H1 (cell line): Measurements from ENCODE around the gene APEH. TPM values are rescaled to one million over a fixed set of nuclear protein-coding genes. Genes with fewer than 3 reads are reported as not detected.

Source experiments
- CTCF ChIA-PET: fragments of 300-600 bp; sonication (Branson Sonifier 250); formaldehyde crosslinking; loops from one replicate; lab custom pipeline; 2021; ENCODE audit not compliant: partially characterized antibody; lab: Charles Lee
- POLR2A ChIA-PET: fragments of 300-600 bp; sonication (Branson Sonifier 250); formaldehyde crosslinking; loops from one replicate; lab custom pipeline; 2021; ENCODE audit warnings: inconsistent platforms; ENCODE audit not compliant: partially characterized antibody; lab: Charles Lee
- DNase-seq, 2 experiments: peaks; one replicate each; pipeline versions ENCODE4 v3.0.0 to v3.0.0-alpha.2; 2010 to 2022; ENCODE audit warnings: low spot score in 2 of 2, low read depth in 1 of 2, mixed read lengths in 1 of 2
- FAIRE-seq: peaks from 2 replicates; lab custom pipeline; 2011; peaks lifted over from hg19 to GRCh38; lab: Jason Lieb, UNC
- H2AFZ ChIP-seq: 2 replicates; pipeline ENCODE4 v1.8.1; 2012; ENCODE audit warnings: low read length, inconsistent platforms
- H2AK5ac ChIP-seq: 2 replicates; pipeline ENCODE4 v1.6.1; 2013; ENCODE audit warnings: low read depth, low read length
- H2BK120ac ChIP-seq: replicated peaks from 2 replicates; pipeline ENCODE3; 2013; ENCODE audit warnings: low read depth, low read length, inconsistent platforms
- H2BK12ac ChIP-seq: 2 replicates; pipeline ENCODE4 v1.6.1; 2013; ENCODE audit warnings: low read depth, low read length
- H2BK15ac ChIP-seq: 2 replicates; pipeline ENCODE4 v1.6.1; 2013; ENCODE audit warnings: low read length
- H2BK20ac ChIP-seq: 2 replicates; pipeline ENCODE4 v1.6.1; 2013; ENCODE audit warnings: low read length
- H2BK5ac ChIP-seq: 2 replicates; pipeline ENCODE4 v1.6.1; 2013; ENCODE audit warnings: low read depth, low read length
- H3K14ac ChIP-seq: 2 replicates; pipeline ENCODE4 v1.6.1; 2013; ENCODE audit warnings: inconsistent platforms; ENCODE audit not compliant: insufficient read length
- H3K18ac ChIP-seq: 2 replicates; pipeline ENCODE4 v1.6.1; 2013; ENCODE audit warnings: low read length; ENCODE audit errors: extremely low read depth
- H3K23ac ChIP-seq: 2 replicates; pipeline ENCODE4 v1.6.1; 2013; ENCODE audit warnings: inconsistent platforms; ENCODE audit not compliant: insufficient read length
- H3K23me2 ChIP-seq: 2 replicates; pipeline ENCODE4 v1.6.1; 2013; ENCODE audit warnings: low read depth, low read length
- H3K27ac ChIP-seq: 2 replicates; pipeline ENCODE4 v1.6.1; 2011; ENCODE audit warnings: low read depth, low read length, inconsistent platforms
- H3K27me3 ChIP-seq, 4 experiments: replicated peaks in 1 of 4; 1 replicate in 1 of 4; 2 replicates in 3 of 4; pipeline versions ENCODE4 v1.6.1 to v1.8.1; 2011 to 2013; ENCODE audit warnings: low read length in 3 of 4, mild to moderate bottlenecking in 3 of 4, inconsistent platforms in 2 of 4, mixed read lengths in 2 of 4, moderate library complexity in 1 of 4; ENCODE audit not compliant: control insufficient read depth in 3 of 4, insufficient read depth in 3 of 4; ENCODE audit errors: extremely low read depth in 1 of 4
- H3K36me3 ChIP-seq, 4 experiments: 2 replicates each; pipeline versions ENCODE4 v1.6.1 to v1.8.1; 2011 to 2013; ENCODE audit warnings: mild to moderate bottlenecking in 4 of 4, low read length in 3 of 4, moderate library complexity in 2 of 4, control low read depth in 1 of 4, inconsistent platforms in 1 of 4; ENCODE audit not compliant: insufficient read depth in 4 of 4, control insufficient read depth in 2 of 4
- H3K4ac ChIP-seq: replicated peaks from 2 replicates; pipeline ENCODE3; 2013; ENCODE audit warnings: low read length, low read depth, mixed read lengths, inconsistent platforms; ENCODE audit not compliant: insufficient read length
- H3K4me1 ChIP-seq, 4 experiments: replicated peaks in 1 of 4; 1 replicate in 1 of 4; 2 replicates in 3 of 4; pipeline versions ENCODE4 v1.6.1 to v1.8.1; 2011 to 2013; ENCODE audit warnings: low read length in 3 of 4, inconsistent platforms in 2 of 4, mixed read lengths in 1 of 4; ENCODE audit not compliant: insufficient read depth in 4 of 4, control insufficient read depth in 3 of 4
- H3K4me2 ChIP-seq, 2 experiments: 2 replicates each; pipeline versions ENCODE4 v1.6.1 to v1.8.1; 2011 to 2013; ENCODE audit warnings: low read depth in 2 of 2, low read length in 2 of 2, control low read depth in 1 of 2, inconsistent platforms in 1 of 2, mild to moderate bottlenecking in 1 of 2; ENCODE audit not compliant: insufficient read depth in 1 of 2
- H3K4me3 ChIP-seq, 4 experiments: fragments of 200-600, 300-600 bp in 1 of 4; sonication (generic), shearing (Covaris generic), sonication (Bioruptor Twin) in 1 of 4; 2 replicates each; pipeline versions ENCODE4 v1.5.1 to v1.8.1; 2011 to 2016; ENCODE audit warnings: low read length in 4 of 4, low read depth in 3 of 4, control low read depth in 2 of 4, inconsistent platforms in 2 of 4, mild to moderate bottlenecking in 2 of 4, mixed read lengths in 1 of 4, moderate library complexity in 1 of 4; ENCODE audit not compliant: insufficient read depth in 2 of 4; ENCODE audit errors: extremely low read depth in 1 of 4
- H3K56ac ChIP-seq: replicated peaks from 2 replicates; pipeline ENCODE3; 2013; ENCODE audit warnings: low read depth, mild to moderate bottlenecking, mixed read lengths, low read length, inconsistent platforms; ENCODE audit not compliant: insufficient read length
- H3K79me1 ChIP-seq: 2 replicates; pipeline ENCODE4 v1.6.1; 2013; ENCODE audit warnings: low read depth, low read length, control low read depth
- H3K79me2 ChIP-seq, 2 experiments: 2 replicates each; pipeline versions ENCODE4 v1.6.1 to v1.8.1; 2012 to 2013; ENCODE audit warnings: low read length in 2 of 2, mild to moderate bottlenecking in 2 of 2, inconsistent platforms in 1 of 2; ENCODE audit not compliant: insufficient read depth in 2 of 2, control insufficient read depth in 1 of 2
- H3K9ac ChIP-seq, 4 experiments: replicated peaks in 1 of 4; 1 replicate in 1 of 4; 2 replicates in 3 of 4; pipeline versions ENCODE4 v1.6.1 to v1.8.1; 2011 to 2013; ENCODE audit warnings: low read depth in 3 of 4, low read length in 3 of 4, control low read depth in 2 of 4, mild to moderate bottlenecking in 2 of 4, moderate library complexity in 2 of 4, inconsistent platforms in 1 of 4; ENCODE audit errors: extremely low read depth in 1 of 4
- H3K9me3 ChIP-seq, 2 experiments: 2 replicates each; pipeline versions ENCODE4 v1.6.1 to v1.8.1; 2012 to 2013; ENCODE audit warnings: mild to moderate bottlenecking in 2 of 2, moderate library complexity in 2 of 2, control low read depth in 1 of 2, inconsistent platforms in 1 of 2, low read depth in 1 of 2, low read length in 1 of 2, mixed read lengths in 1 of 2; ENCODE audit not compliant: insufficient read depth in 2 of 2
- H4K20me1 ChIP-seq, 2 experiments: replicated peaks in 1 of 2; 2 replicates each; pipeline versions ENCODE3 to v1.8.1; 2011 to 2013; ENCODE audit warnings: inconsistent platforms in 2 of 2, low read length in 2 of 2, mild to moderate bottlenecking in 1 of 2; ENCODE audit not compliant: insufficient read depth in 2 of 2, control insufficient read depth in 1 of 2
- H4K5ac ChIP-seq: 2 replicates; pipeline ENCODE4 v1.6.1; 2013; ENCODE audit warnings: low read length, low read depth, mixed read lengths, inconsistent platforms; ENCODE audit not compliant: insufficient read length
- H4K8ac ChIP-seq: 2 replicates; pipeline ENCODE4 v1.8.0; 2013; ENCODE audit warnings: mild to moderate bottlenecking, moderate library complexity, low read length, inconsistent platforms; ENCODE audit not compliant: insufficient read depth; ENCODE audit errors: extremely low read depth
- H4K91ac ChIP-seq: replicated peaks from 2 replicates; pipeline ENCODE3; 2013; ENCODE audit warnings: low read length, mixed read lengths, inconsistent platforms; ENCODE audit not compliant: insufficient read length
- CBX5 ChIP-seq: fragments of 300-800, 300-1000 bp; sonication (generic); IDR thresholded peaks from 2 replicates; pipeline ENCODE4 v1.7.1; 2016; ENCODE audit warnings: antibody characterized with exemption, low read length, low read depth
- CHD2 ChIP-seq: IDR thresholded peaks from 2 replicates; pipeline ENCODE4 v1.6.1; 2012; ENCODE audit warnings: low read length, improper control_type of control experiment
- POLR2AphosphoS5 ChIP-seq: IDR thresholded peaks from 2 replicates; pipeline ENCODE4 v1.6.1; 2011; ENCODE audit warnings: low read depth, low read length
- POU5F1 ChIP-seq: IDR thresholded peaks from 2 replicates; pipeline ENCODE4 v1.6.1; 2011; ENCODE audit warnings: low read depth, mild to moderate bottlenecking, low read length, moderate library complexity
- SAP30 ChIP-seq: fragments of 300-600 bp; sonication (generic); IDR thresholded peaks from 2 replicates; pipeline ENCODE4 v1.7.1; 2012; ENCODE audit warnings: low read length, moderate library complexity, mild to moderate bottlenecking, inconsistent platforms; ENCODE audit not compliant: insufficient read depth, insufficient replicate concordance
- SP1 ChIP-seq: IDR thresholded peaks from 2 replicates; pipeline ENCODE4 v1.6.1; 2011; ENCODE audit warnings: low read depth, low read length
- WGBS, 2 experiments: shearing (Covaris generic) in 1 of 2; methylation state at CpG; one replicate each; pipeline versions ENCODE4 v1.1.6 to v1.1.7; 2013 to 2015; ENCODE audit warnings: low lambda C conversion rate in 2 of 2, mixed read lengths in 2 of 2, inconsistent platforms in 1 of 2, low coverage in 1 of 2, missing lambda C conversion rate in 1 of 2; ENCODE audit not compliant: insufficient replicate concordance in 2 of 2, insufficient coverage in 1 of 2, insufficient read length in 1 of 2; ENCODE audit errors: extremely low coverage in 1 of 2, missing lambda C conversion rate in 1 of 2; 5-methylcytosine and 5-hydroxymethylcytosine counted together
- polyA plus RNA-seq, 7 experiments: library from polyadenylated mRNA; depleted of rRNA in 3 of 7; stranded (reverse) in 5 of 7; unstranded in 2 of 7; fragments of >200 nt in 5 of 7; fragments of 200-250 nt in 2 of 7; gene quantifications; 1 replicate in 5 of 7; 2 replicates in 1 of 7; 4 replicates in 1 of 7; pipeline versions ENCODE4 v1.2.1 to v1.2.3, GENCODE V29; 2011 to 2013; ENCODE audit warnings: missing spikeins in 2 of 7, mixed read lengths in 2 of 7
- total RNA-seq: library from RNA; stranded (reverse); fragmentation: NEBNext Ultra II Directional; extraction: Animal tissue kit (Norgen Biotek cat#: 25700); gene quantifications from 2 replicates; pipeline ENCODE4 v1.2.1, GENCODE V29; 2021

APEH gene
- total and polyA plus RNA-seq, 2 of the 8 experiments (the other 6 are each of a cell fraction or from before 2014, with no cell fraction given) = 222 to 260 TPM

GRCh38 chr3:49664300-49664699, 9.9 kb upstream of the APEH start:
- no peak overlapping the region for H3K14ac ChIP-seq
- H3K27ac ChIP-seq = no peak overlapping the region
- no peak overlapping the region for H3K4me2 ChIP-seq
- no peak overlapping the region for H2AK5ac ChIP-seq
- H2AFZ ChIP-seq = no peak overlapping the region
- no peaks in the 10 kb centered on the region for H3K36me3 ChIP-seq
- H3K4ac ChIP-seq = no peak overlapping the region
- POLR2A ChIA-PET = interaction anchor here (1.6 kb wide), 1 partner anchor 9 kb away, joined by 5 read pairs; no protein-coding TSS in a partner anchor
- 92% methylated on average over 10 of the region's 11 CpGs; no CpG with 5 or more reads in 1 of the 2 experiments for WGBS, 2 experiments
- H2BK15ac ChIP-seq = no peak overlapping the region
- no peaks in the 10 kb centered on the region for H3K79me2 ChIP-seq
- DNase-seq (no peak), FAIRE-seq (no peak)
- H4K8ac ChIP-seq = no peak overlapping the region; the same call in 1 of the 2 replicates
- no peak overlapping the region for H4K5ac ChIP-seq
- H3K79me1 ChIP-seq = no peaks in the 10 kb centered on the region; the same call in 1 of the 2 replicates
- H3K4me3 ChIP-seq = no peak overlapping the region
- H3K18ac ChIP-seq = no peak overlapping the region
- H3K23ac ChIP-seq = no peak overlapping the region
- no peak overlapping the region for H2BK20ac ChIP-seq
- TF ChIP-seq POU5F1 = no peak
- TF ChIP-seq POLR2AphosphoS5 = no peak
- no peak for TF ChIP-seq SP1
- no peak for TF ChIP-seq SAP30
- TF ChIP-seq CBX5 = no peak
- TF ChIP-seq CHD2 = no peak
- H3K23me2 ChIP-seq = no peaks in the 10 kb centered on the region
- H2BK12ac ChIP-seq = no peak overlapping the region
- H3K9me3 ChIP-seq = no peaks in the 10 kb centered on the region
- no peaks in the 10 kb centered on the region for H4K20me1 ChIP-seq
- H2BK120ac ChIP-seq = no peak overlapping the region
- no peak overlapping the region for H4K91ac ChIP-seq
- CTCF ChIA-PET = interaction anchor here (0.6 to 3.9 kb wide), 7 partner anchors 8 to 127 kb away, joined by 3 to 21 read pairs (median 4); no protein-coding TSS in a partner anchor
- no peak overlapping the region for H2BK5ac ChIP-seq
- H3K9ac ChIP-seq = no peak overlapping the region
- H3K4me1 ChIP-seq = peaks cover 0 to 8% (median under 1%) of the 10 kb centered on the region in 4 experiments; a peak in 1 of 7 replicates
- H3K27me3 ChIP-seq = no peaks in the 10 kb centered on the region
- H3K56ac ChIP-seq = no peak overlapping the region
